HL-60 (cell line): ENCODE data around the gene IYD.
"Not testable (repeated sequence)": the region's sequence is repeated elsewhere in the genome, so short reads cannot be mapped to it uniquely, and the experiment has no call there.

Source experiments
- POLR2AphosphoS5 ChIP-seq: IDR thresholded peaks from 2 replicates; pipeline ENCODE4 v1.6.1; 2012; ENCODE audit warnings: low read depth
- SPI1 ChIP-seq: IDR thresholded peaks from 2 replicates; pipeline ENCODE4 v1.6.1; 2012; ENCODE audit warnings: low read depth, mild to moderate bottlenecking, borderline replicate concordance
- TF ChIP-seq, protein P1 (sequence below): IDR thresholded peaks from one replicate; pipeline ENCODE4 v1.5.1; 2011; ENCODE audit warnings: low read length, control low read depth, inconsistent platforms; ENCODE audit not compliant: insufficient read depth

DNA sequence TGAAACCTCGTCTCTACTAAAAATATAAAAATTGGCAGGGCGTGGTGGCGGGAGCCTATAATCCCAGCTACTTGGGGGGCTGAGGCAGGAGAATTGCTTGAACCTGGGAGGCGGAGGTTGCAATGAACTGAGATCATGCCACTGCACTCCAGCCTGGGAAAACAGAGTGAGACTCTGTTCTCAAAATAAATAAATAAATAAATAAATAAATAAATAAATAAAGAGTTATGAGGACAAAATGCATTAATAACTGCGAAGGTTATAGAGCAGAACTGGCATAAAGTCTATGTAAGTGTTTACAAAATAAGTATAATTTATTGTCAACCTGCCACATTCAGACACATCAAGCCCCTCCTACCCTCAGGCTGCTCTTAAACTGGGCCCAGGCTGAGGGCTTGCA lies 80.2 kb downstream of the IYD start:
- TF ChIP-seq, protein P1, sequence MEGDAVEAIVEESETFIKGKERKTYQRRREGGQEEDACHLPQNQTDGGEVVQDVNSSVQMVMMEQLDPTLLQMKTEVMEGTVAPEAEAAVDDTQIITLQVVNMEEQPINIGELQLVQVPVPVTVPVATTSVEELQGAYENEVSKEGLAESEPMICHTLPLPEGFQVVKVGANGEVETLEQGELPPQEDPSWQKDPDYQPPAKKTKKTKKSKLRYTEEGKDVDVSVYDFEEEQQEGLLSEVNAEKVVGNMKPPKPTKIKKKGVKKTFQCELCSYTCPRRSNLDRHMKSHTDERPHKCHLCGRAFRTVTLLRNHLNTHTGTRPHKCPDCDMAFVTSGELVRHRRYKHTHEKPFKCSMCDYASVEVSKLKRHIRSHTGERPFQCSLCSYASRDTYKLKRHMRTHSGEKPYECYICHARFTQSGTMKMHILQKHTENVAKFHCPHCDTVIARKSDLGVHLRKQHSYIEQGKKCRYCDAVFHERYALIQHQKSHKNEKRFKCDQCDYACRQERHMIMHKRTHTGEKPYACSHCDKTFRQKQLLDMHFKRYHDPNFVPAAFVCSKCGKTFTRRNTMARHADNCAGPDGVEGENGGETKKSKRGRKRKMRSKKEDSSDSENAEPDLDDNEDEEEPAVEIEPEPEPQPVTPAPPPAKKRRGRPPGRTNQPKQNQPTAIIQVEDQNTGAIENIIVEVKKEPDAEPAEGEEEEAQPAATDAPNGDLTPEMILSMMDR, result not testable (repeated sequence)
- not testable (repeated sequence) for TF ChIP-seq POLR2AphosphoS5, SPI1
